Liver (tissue), 3 donors: ENCODE data around the gene CCL25.

Experiments used
- CTCF ChIP-seq: fragments of 150-350 bp; IDR thresholded peaks from 2 replicates; pipeline ENCODE4 v1.5.1; 2017; ENCODE audit warnings: improper control_type of control experiment, low read depth, low read length; ENCODE audit not compliant: missing input control
- MAX ChIP-seq: IDR thresholded peaks from 2 replicates; pipeline ENCODE4 v1.6.1; 2016; ENCODE audit warnings: antibody characterized with exemption
- RAD21 ChIP-seq, 2 donors: IDR thresholded peaks; 2 replicates each; pipeline ENCODE4 v1.6.1; 2016; ENCODE audit warnings: antibody characterized with exemption in 2 of 2, mild to moderate bottlenecking in 2 of 2
- REST ChIP-seq: IDR thresholded peaks from 2 replicates; pipeline ENCODE4 v1.6.1; 2016; ENCODE audit warnings: antibody characterized with exemption, mild to moderate bottlenecking
- TAF1 ChIP-seq: conservative IDR thresholded peaks from 2 replicates; pipeline ENCODE4 v1.6.1; 2016; ENCODE audit warnings: antibody characterized with exemption, mild to moderate bottlenecking
- YY1 ChIP-seq: IDR thresholded peaks from 2 replicates; pipeline ENCODE4 v1.6.1; 2016; ENCODE audit warnings: antibody characterized with exemption, mild to moderate bottlenecking
- donor health status: healthy.
- donor health status: healthy.

GRCh38 chr19:8108560-8109445 is 56.2 kb downstream of the CCL25 start:
- no peak for TF ChIP-seq REST
- TF ChIP-seq CTCF, result no peak
- no peak for TF ChIP-seq MAX
- TF ChIP-seq YY1, result no peak
- no peak for TF ChIP-seq TAF1
- TF ChIP-seq RAD21 (IDR thresholded peaks at IDR 0.05), result no peak
